Ovary (tissue), 3 donors: ENCODE data around the gene SH3PXD2A.

Experiments
- EP300 ChIP-seq: sonication (generic); formaldehyde crosslinking; IDR thresholded peaks from one replicate; pipeline ENCODE4 v1.6.1; 2017; ENCODE audit warnings: antibody characterized with exemption
- POLR2A ChIP-seq: fragments of 450-650 bp; IDR thresholded peaks from one replicate; pipeline ENCODE4 v1.6.1; 2017; ENCODE audit warnings: antibody characterized with exemption, mild to moderate bottlenecking, moderate library complexity
- TF ChIP-seq, protein P1 (sequence below), 3 donors: fragments of 450-650 bp in 2 of 3; fragments of 200-600 bp in 1 of 3; IDR thresholded peaks; one replicate each; pipeline versions ENCODE4 v1.5.1 to v1.8.0; 2016 to 2022; ENCODE audit warnings: antibody characterized with exemption in 3 of 3, mild to moderate bottlenecking in 1 of 3
- donor health status: DM: no; HTN: no; CAD: no.

DNA sequence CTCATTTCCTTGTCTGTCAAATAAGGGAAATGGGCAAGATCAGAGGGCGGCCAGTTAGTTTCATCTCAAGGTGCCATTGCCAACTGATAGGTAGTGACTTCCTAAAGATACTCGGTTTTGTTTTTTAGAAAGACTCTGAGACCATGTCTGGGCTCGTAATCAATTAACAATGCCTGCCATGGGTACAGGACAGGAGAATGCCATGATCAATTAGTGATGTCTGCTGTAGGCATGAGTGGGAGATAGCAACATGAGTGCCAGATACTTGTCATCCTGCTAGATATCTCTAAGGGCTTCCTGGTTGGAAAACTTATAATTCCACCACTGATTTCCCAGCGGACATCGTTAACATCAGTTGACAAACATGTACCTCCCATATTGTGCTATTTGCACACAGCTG lies 64.8 kb downstream of the SH3PXD2A start:
- TF ChIP-seq POLR2A = no peak
- TF ChIP-seq, protein P1, sequence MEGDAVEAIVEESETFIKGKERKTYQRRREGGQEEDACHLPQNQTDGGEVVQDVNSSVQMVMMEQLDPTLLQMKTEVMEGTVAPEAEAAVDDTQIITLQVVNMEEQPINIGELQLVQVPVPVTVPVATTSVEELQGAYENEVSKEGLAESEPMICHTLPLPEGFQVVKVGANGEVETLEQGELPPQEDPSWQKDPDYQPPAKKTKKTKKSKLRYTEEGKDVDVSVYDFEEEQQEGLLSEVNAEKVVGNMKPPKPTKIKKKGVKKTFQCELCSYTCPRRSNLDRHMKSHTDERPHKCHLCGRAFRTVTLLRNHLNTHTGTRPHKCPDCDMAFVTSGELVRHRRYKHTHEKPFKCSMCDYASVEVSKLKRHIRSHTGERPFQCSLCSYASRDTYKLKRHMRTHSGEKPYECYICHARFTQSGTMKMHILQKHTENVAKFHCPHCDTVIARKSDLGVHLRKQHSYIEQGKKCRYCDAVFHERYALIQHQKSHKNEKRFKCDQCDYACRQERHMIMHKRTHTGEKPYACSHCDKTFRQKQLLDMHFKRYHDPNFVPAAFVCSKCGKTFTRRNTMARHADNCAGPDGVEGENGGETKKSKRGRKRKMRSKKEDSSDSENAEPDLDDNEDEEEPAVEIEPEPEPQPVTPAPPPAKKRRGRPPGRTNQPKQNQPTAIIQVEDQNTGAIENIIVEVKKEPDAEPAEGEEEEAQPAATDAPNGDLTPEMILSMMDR (IDR thresholded peaks at IDR 0.05) = no peak
- TF ChIP-seq EP300 = no peak
